Tibial nerve (tissue), 4 donors: ENCODE data around the gene PFKFB2. TPM values are rescaled to one million over a fixed set of nuclear protein-coding genes. Genes with fewer than 3 reads are reported as not detected.

Source experiments
- DNase-seq, 2 donors: peaks; one replicate each; pipeline ENCODE4 v3.0.0-alpha.2; 2019; ENCODE audit warnings: low spot score in 2 of 2
- H3K27ac ChIP-seq, 4 donors: fragments of 200-600 bp; sonication (generic) in 3 of 4; one replicate each; pipeline ENCODE4 v1.5.1; 2017 to 2019; ENCODE audit warnings: mild to moderate bottlenecking in 1 of 4
- H3K27me3 ChIP-seq, 2 donors: fragments of 200-600 bp; sonication (generic) in 1 of 2; one replicate each; pipeline versions ENCODE4 v1.5.1 to v1.6.0; 2017 to 2019
- H3K36me3 ChIP-seq, 3 donors: fragments of 200-600 bp; sonication (generic); one replicate each; pipeline ENCODE4 v1.5.1; 2018 to 2019
- H3K4me1 ChIP-seq, 4 donors: fragments of 200-600 bp; sonication (generic) in 3 of 4; one replicate each; pipeline ENCODE4 v1.5.1; 2017 to 2019
- H3K4me3 ChIP-seq, 4 donors: fragments of 200-600 bp; sonication (generic) in 3 of 4; one replicate each; pipeline ENCODE4 v1.5.1; 2017 to 2019; ENCODE audit warnings: mild to moderate bottlenecking in 1 of 4, moderate library complexity in 1 of 4
- H3K9me3 ChIP-seq, 4 donors: fragments of 200-600 bp; sonication (generic) in 3 of 4; one replicate each; pipeline ENCODE4 v1.5.1; 2017 to 2019
- EP300 ChIP-seq, 2 donors: sonication (generic); formaldehyde crosslinking; IDR thresholded peaks; one replicate each; pipeline ENCODE4 v1.6.1; 2017; ENCODE audit warnings: antibody characterized with exemption in 2 of 2, mild to moderate bottlenecking in 1 of 2
- POLR2A ChIP-seq, 2 donors: fragments of 450-650 bp; IDR thresholded peaks; one replicate each; pipeline ENCODE4 v1.6.1; 2017; ENCODE audit warnings: antibody characterized with exemption in 2 of 2, mild to moderate bottlenecking in 2 of 2, moderate library complexity in 2 of 2
- WGBS, 2 donors: methylation state at CpG; one replicate each; pipeline ENCODE4 v1.1.5; 2018; 5-methylcytosine and 5-hydroxymethylcytosine counted together
- total RNA-seq, 4 donors: library from RNA; depleted of rRNA; stranded (reverse); fragments of >200 nt; gene quantifications; one replicate each; pipeline ENCODE4 v1.1.0, GENCODE V29; 2016
- TF ChIP-seq, protein P1 (sequence below), 5 experiments: fragments of 200-600 bp in 3 of 5; fragments of 450-650 bp in 2 of 5; sonication (generic) in 3 of 5; IDR thresholded peaks; one replicate each; pipeline ENCODE4 v1.5.1; 2016 to 2019; ENCODE audit warnings: antibody characterized with exemption in 5 of 5, mild to moderate bottlenecking in 3 of 5, moderate library complexity in 2 of 5

The PFKFB2 gene
- total RNA-seq, 4 donors from 2014 or later, result 6.5 to 9.8 (median 8.6) TPM

DNA sequence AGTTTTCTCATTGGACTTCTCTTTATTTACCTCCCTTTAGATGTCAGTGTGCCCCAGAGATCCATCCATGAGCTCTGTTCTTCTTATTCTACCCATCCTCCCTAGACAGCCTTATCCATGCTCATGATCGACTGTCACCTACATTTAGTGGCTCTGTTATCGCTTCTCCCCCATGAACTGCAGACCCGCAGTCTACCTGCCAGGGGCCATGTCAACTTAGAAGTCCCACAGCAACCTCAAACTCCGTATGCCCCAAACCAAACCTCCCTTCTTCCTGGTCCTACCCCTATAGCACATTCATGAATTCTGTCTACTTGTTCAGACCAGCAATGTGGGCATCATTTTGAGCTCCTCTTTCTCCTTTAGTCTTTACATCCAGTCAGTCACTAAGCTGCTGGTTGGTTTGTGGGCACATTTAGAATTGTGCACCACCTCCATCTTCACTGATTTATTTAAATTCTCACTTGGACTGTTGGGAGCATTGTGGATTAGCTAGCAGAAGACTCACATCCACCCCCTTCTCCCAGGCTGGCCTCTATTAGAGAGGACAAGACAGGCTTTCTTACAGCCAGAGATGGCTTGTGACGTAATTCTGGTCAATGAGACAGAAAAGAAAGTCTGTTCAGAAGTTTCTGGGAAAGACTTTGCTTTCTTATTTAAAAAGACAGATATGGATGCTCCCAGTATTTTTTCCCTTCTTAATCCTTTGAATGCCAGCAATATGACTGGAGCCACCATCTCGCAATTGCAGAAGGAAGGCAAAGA is 39.6 kb upstream of the PFKFB2 start:
- TF ChIP-seq EP300 (IDR thresholded peaks at IDR 0.05), result no peak
- Histone ChIP-seq H3K9me3 (no peaks in the 10 kb centered on the region), H3K4me1 (peaks cover 0 to 27% (median 9%) of the 10 kb centered on the region in 4 donors), H3K4me3 (no peak overlapping the region), H3K27me3 (no peaks in the 10 kb centered on the region), H3K27ac (no peak overlapping the region), H3K36me3 (no peaks in the 10 kb centered on the region)
- 82 to 83% methylated on average over 6 of the region's 6 CpGs for WGBS, 2 donors
- DNase-seq, result no peak

DNA sequence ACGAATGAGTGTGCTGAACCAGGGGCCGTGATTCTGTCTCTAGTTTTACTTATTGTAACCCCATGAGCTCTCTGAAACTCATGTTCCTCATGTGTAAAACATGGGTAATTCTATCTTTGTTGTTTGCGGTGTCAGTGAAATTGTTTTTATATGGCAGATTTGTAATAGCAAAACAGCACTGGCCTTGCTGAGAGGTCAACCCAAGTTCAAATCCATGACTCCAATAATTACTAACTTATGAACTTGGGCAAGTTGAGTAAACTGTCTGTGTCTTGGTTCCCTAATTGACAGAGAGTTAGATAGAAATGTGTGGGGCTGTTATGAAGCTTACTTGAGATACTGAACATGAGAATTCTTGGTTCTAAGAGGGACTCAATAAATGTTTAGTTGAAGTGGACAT is 38.3 kb upstream of the PFKFB2 start:
- H3K4me3 ChIP-seq, result no peak overlapping the region
- peaks cover 0 to 15% (median 1%) of the 10 kb centered on the region in 4 donors for H3K4me1 ChIP-seq
- no peaks in the 10 kb centered on the region for H3K27me3 ChIP-seq
- no peaks in the 10 kb centered on the region for H3K36me3 ChIP-seq
- TF ChIP-seq, protein P1, sequence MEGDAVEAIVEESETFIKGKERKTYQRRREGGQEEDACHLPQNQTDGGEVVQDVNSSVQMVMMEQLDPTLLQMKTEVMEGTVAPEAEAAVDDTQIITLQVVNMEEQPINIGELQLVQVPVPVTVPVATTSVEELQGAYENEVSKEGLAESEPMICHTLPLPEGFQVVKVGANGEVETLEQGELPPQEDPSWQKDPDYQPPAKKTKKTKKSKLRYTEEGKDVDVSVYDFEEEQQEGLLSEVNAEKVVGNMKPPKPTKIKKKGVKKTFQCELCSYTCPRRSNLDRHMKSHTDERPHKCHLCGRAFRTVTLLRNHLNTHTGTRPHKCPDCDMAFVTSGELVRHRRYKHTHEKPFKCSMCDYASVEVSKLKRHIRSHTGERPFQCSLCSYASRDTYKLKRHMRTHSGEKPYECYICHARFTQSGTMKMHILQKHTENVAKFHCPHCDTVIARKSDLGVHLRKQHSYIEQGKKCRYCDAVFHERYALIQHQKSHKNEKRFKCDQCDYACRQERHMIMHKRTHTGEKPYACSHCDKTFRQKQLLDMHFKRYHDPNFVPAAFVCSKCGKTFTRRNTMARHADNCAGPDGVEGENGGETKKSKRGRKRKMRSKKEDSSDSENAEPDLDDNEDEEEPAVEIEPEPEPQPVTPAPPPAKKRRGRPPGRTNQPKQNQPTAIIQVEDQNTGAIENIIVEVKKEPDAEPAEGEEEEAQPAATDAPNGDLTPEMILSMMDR (IDR thresholded peaks at IDR 0.05), result no peak
- TF ChIP-seq POLR2A (IDR thresholded peaks at IDR 0.05), result no peak
- no peak for TF ChIP-seq EP300 (IDR thresholded peaks at IDR 0.05)
- 74 to 78% methylated on average over 3 of the region's 3 CpGs for WGBS, 2 donors
- no peak for DNase-seq
- no peaks in the 10 kb centered on the region for H3K9me3 ChIP-seq
- H3K27ac ChIP-seq, result no peak overlapping the region

DNA sequence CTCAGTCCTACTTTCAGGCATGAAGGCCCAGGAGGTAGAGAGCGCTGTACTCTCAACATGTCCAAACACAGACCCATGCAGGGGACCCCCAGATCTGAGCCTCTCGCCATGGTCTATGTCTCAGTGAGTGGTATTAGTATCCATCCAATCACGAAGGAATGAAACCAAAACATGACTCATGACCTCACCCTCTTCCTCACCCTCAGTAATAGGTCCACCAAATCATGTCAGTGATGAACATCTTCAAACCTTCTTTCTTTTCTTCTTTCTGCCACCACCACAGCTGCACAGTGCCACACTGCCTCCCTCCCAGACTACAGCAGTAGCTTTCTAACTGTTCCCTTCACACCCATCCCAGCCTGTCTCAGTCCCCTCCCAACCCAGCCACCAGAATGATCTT is 37.3 kb upstream of the PFKFB2 start:
- TF ChIP-seq, protein P1 (IDR thresholded peaks at IDR 0.05), result no peak
- no peak for TF ChIP-seq POLR2A (IDR thresholded peaks at IDR 0.05)
- TF ChIP-seq EP300 (IDR thresholded peaks at IDR 0.05), result no peak
- no peak overlapping the region for H3K4me3 ChIP-seq
- H3K4me1 ChIP-seq, result peaks cover 0 to 9% (median 0%) of the 10 kb centered on the region in 4 donors
- no peak for DNase-seq
- no peaks in the 10 kb centered on the region for H3K27me3 ChIP-seq
- H3K36me3 ChIP-seq, result no peaks in the 10 kb centered on the region
- no peak overlapping the region for H3K27ac ChIP-seq
- no peaks in the 10 kb centered on the region for H3K9me3 ChIP-seq
- WGBS, 2 donors, result 87 to 91% methylated on average over 3 of the region's 3 CpGs

DNA sequence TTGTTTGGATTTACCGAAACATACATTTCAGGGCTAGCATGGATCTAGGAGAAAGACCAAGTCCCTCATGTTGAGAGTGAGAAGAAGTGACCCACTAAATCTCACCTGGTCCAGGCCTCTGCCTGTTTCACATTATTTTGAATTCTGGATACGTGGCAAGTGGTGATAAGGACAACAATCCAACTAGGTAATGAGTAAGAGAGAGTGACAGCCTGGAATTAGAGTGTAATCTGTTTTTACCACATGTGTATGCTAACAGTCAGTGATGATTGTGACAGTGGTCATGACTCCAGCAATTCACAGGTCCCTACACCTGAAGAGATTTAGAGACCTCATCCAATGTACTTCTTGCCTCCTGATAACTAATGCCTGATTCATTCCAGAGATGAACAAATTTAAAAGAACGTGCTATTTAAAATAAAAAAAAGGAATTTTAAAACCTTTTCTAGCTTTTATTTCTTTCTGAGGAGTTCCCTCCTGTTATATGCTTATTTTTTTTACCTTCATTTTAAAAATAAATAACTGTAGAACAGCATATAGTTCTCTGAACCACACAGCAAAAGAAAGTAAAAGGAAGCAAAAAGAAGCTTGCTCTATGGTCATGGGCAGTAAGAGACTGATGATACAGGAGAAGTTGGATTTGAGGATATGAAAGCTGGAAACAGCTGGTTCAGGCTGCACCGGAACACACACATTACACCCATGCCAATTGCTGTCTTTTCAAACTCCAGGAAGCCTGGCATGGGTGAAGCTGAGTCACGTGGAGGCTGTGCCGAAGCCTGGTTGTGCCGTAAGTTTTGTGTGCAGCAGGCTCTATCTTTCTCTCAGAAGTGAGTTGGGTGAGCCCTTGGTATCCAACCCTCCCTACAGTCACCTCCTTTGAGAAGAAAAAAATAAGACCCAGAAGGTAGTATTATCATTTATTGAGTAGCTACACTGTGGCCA is 35.2 kb upstream of the PFKFB2 start:
- Histone ChIP-seq H3K9me3 (no peaks in the 10 kb centered on the region), H3K4me3 (no peak overlapping the region), H3K27me3 (no peaks in the 10 kb centered on the region), H3K4me1 (peaks cover 0 to 20% (median 0%) of the 10 kb centered on the region in 4 donors), H3K36me3 (no peaks in the 10 kb centered on the region), H3K27ac (no peak overlapping the region)
- TF ChIP-seq EP300 (IDR thresholded peaks at IDR 0.05) (peak in 1 of 2 donors; percentile 67), POLR2A (IDR thresholded peaks at IDR 0.05) (no peak)
- WGBS, 2 donors, result 65 to 74% methylated on average over 7 of the region's 7 CpGs
- peak in 1 of 2 donors; percentile 32 for DNase-seq

DNA sequence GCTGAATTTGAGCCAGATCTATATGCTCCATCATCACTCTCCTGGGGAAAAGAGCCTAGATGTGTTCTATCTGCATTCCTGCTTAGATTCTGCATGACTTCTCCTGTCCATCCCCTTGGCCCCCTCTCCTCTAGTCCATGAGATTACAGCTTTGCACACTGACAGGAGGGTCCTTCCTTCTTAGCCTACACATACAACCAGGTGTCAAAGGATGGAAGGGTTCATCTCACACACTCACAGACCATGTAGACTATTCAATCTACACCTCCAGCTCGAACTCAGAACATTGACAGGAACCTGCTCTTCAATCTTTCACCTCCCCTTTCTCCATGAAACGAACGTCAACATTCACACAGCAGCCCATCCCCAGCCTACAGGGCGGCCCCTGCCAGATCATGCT is 34.4 kb upstream of the PFKFB2 start:
- Histone ChIP-seq H3K36me3 (no peaks in the 10 kb centered on the region), H3K27me3 (no peaks in the 10 kb centered on the region), H3K4me1 (peaks cover 0 to 28% (median 0%) of the 10 kb centered on the region in 4 donors), H3K9me3 (no peaks in the 10 kb centered on the region), H3K4me3 (no peak overlapping the region), H3K27ac (no peak overlapping the region)
- 88 to 91% methylated on average over 4 of the region's 4 CpGs for WGBS, 2 donors
- DNase-seq, result no peak
- TF ChIP-seq, protein P1 (IDR thresholded peaks at IDR 0.05), result no peak
- TF ChIP-seq EP300 (IDR thresholded peaks at IDR 0.05) (no peak), POLR2A (IDR thresholded peaks at IDR 0.05) (no peak)
